Fibroblast of the conjunctiva (primary cell): Measurements from ENCODE around the gene MOB3A.
A peak's percentile ranks its signal among the peaks of the same experiment; 100 is the strongest.
"Not testable (repeated sequence)": the region's sequence is repeated elsewhere in the genome, so short reads cannot be mapped to it uniquely, and the experiment has no call there.

Experiments
- DNase-seq: peaks from one replicate; pipeline ENCODE4 v3.0.0-alpha.2; 2010; ENCODE audit warnings: low read depth

MOB3A gene

DNA sequence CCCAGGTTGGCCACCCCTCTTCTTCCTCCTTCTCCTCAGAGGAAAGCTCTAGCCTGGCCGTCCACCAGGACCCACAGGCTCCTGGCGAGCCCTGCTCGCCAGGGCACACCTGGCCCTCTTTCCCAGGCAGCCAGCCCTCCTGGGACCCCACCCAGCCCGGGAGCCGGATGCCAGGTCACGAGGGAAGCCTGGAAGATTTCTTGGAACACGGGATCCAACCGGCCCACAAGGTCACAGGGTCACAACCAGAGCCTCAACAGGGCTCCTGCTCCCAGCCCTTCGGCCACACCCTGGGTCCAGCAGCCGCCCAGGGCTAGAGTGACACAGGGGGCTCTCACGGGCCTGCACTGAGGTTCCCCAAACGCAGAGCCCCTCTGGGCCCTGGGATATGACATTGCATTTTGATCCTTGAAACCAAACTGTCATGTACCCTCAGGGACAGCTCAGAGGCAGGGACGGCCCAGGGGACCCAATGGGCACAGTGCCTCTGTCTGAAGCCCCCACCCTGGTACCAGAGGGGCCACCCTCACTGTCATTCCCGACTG lies 50.6 kb downstream of the MOB3A start:
- no peak for DNase-seq

DNA sequence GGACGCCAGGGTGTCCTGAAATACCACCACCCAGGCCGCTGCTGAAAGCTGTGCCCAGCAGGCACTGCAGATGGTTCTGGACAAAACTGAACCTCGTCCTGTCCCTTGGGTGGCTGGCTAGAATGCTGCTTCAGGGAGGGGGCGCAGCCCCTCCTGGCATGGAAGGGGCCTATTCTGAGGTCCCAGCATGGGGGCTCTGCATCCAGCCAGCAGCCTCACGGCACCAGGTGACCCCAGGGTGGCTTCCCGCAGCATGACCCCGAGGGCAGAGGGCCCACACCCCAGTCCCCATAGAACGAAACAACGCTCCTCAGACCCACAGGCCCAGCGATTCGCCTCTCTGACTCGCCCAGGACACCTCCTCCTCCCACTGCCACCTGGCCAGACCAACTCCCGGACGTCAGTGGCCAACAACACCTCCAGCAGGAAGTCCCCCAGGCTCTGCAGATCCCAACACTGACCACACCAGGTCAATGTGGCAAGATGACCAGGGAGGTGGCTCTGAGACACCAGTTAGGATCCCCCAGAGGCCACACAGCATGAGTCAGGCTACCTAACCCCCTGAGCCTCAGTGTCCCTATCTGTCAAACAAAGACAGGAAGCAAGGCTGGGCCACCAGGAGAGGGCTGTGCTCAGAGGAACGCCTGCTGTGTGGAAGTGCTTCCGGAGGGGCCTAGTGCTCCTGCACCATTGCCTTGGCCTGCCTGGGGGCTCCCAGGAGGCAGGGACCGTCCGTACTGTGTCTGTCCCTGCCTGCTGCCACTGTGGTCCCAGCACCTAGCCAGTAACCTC lies 51.2 kb downstream of the MOB3A start:
- no peak for DNase-seq

DNA sequence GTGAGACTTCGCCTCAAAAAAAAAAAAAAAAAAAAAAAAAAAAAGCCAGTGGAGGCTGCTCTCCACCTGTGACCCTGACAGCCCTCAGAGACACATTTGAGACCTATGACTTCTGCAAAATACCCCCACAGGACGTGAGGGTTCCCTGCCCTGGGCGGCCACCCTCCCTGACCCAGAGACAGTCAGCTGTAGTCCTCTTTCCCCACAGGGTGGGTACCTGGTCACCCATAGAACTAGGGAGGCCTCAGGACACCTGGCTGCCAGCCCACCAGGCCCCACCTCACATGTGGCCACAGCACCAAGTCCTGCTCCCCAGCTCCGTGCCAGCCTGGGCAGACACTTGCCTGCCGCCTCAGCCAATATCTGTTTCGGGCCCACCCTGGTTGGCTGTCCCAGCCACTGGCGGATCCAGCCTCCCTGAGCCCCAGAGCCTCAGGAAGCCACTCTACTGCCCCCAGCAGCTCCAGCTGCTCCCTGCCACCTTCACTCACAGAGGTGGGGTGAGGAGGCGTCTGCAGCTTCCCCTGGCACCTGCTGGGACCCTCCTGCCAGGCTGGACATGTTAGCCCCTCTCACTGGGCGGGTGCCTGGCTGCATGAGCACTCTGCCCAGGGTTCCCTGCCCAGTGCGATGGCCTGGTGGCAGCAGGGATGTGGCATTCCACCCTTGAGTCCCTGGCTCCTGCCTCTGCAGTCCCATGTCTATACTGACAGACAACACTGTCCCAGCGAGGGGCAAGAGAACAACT lies 52.0 kb downstream of the MOB3A start:
- no peak for DNase-seq

DNA sequence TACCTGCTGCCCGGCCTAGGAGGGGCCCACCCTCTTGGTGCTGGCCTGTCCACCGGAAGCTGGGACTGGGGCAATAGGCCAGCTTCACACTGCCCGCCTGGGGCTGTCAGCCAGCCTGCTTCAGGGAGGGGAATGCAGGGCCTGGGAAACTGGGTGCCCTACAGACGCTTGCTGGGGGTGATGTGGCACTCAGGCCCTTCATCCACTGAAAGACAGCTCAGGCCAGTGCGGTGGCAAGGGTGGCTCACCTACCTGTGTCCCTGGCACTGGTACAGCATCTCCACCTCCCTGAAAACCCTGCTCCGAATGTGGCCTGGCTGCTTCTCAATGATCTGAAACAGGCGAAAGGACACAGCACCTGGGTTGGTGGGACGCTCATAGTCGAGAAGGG lies 52.9 kb downstream of the MOB3A start:
- DNase-seq = no peak

DNA sequence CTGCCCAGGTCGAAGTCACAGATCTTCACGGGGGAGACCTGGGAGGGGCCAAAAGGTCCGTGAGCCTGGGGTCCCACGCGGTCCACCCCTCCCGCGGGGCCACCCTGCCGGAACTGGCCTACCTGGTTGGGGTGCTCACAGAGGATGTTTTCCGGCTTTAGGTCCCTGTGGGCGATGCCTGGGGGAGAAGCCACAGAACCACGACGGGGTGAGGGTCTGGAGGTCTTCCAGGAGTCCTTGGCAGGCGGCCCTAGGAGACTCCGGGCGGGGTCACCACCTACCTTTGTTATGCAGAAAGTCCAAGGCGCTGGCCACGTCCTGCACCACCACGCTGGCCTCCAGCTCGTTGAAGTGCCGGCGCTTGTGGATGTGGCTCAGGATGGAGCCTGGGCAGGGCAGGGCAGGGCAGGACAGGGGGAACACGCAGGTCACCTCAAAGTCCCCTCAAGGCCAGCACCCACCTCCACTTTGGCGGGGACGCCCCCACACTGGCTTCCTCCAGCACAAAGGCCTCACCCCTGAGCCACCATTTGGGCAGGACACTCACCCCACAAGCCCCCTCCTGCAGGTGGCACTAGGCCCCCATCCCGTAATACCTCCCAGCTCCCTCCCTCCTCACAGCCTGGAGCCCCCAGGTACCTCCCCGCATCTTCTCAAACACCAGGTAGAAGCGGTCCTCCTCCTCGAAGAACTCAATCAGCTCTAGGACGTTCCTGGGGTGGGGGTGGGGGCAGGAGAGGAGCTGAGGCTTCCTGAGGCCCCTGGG lies 53.5 kb downstream of the MOB3A start:
- no peak for DNase-seq

DNA sequence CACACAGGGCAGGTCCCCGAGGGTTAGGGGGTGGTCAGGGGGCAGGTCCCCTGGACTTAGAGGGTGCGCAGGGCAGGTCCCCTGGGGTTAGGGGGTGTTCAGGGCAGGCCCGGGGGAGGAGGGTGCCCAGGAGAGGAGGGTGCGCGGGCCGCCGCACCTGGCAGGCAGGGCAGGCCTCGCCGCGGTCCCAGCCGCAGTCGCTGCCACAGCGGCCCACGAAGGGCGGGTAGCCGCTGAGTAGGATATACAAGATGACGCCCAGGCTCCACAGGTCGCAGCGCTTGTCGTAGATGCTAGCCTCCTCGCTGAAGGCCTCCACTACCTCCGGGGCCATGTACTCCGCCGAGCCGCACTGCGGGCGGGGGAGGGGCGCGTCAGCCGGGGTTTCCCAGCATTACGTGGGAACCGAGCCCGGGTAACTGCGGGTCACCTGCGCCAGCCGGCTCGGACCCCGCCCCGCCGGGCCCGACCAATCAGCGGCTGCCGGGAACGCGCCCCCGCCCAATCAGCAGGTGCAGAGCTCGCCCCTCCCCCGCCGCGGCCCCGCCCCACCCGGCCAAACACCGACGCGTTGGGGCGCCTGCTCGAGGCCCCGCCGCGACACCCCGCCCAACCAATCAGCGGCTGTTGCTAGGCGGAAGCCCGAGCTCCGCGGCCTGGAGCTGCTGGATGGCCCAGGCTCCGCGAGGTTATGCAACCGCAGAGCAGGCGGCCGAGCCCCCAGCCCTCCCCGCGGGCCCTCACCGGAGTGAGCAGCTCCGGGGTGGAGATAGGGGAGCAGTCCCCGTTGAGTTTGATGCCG lies 54.2 kb downstream of the MOB3A start:
- DNase-seq = peak; percentile 86

DNA sequence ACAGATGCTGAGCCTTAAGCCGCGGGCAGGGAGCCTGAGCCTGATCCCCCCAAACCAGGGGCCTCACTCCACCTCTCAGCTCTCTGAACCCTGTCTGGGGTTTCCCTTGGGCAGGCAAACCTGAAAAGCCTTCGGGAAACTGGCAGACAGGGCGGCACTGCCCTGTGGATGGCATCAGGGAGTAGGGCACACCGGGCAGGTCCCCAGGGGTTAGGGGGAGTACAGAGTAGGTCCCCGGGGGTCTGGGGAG lies 54.8 kb downstream of the MOB3A start:
- DNase-seq = no peak

DNA sequence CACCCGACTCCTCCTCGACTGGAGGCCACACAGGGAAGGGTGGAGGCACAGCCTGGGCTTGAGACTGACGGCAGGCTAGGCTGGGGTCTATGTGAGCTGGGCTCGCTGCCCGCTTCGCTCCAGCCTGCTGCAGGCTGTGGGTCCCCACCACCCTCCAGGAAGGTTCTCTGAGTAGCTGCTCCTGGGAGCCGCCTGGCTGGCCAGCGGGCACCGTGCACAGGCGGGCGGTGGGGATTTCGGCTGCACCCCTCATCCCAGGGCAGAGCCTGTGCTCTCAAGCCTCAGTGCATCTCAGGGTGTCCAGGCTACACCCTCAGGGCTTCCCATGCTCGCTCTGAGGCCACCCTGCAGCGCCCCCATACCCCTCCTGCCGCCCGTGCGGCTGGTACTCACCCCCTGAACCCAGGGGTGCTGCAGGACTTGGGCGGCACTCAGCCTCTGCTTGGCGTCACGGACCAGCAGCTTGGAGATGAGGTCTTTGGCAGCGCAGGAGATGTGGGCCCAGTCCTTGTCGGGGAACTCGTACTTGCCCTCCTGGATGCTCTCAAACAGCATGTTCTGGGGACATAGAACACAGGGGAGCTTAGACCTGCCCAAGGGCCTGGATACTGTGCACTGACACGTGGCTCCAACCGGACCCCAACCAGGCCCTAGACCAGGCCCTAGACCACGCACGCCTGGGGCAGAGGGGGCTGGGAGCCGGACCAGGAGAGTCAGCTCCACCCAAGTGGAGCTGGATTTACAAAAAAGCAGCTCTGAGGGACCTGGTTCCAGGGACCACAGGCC lies 55.3 kb downstream of the MOB3A start:
- DNase-seq = no peak

DNA sequence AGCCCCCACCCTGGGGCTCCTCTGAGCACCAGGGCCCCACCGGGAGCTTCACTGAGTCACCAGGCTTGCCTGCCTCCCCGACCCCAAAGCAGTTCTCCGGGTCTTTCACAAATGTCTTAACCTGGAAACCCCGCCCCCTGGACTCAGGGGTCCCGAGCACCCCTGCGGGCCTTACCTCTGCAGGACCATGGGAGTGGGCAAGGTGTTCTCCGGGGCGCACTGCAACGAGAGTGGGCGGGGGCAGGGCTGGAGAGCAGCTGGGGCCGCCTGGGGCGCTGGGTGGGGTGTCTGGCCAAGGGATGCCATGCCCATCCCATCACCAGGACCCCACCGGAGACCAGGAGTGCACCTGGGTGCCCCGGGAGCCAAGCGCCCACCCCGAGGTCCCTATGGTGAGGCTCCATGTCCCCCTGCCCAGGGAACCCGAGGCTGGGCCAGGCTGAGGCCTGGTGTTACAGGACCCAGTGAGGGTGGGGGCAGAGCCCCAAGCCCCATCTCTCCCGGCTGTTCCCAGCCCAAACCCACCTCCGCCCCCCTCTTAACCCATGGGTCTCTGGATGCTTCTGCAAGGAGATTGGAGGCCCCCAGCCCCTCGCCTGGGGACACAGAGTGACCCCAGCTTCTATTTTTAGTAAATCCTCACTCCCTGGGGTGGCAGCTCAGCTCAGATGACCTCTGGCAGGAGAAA lies 56.0 kb downstream of the MOB3A start:
- no peak for DNase-seq

DNA sequence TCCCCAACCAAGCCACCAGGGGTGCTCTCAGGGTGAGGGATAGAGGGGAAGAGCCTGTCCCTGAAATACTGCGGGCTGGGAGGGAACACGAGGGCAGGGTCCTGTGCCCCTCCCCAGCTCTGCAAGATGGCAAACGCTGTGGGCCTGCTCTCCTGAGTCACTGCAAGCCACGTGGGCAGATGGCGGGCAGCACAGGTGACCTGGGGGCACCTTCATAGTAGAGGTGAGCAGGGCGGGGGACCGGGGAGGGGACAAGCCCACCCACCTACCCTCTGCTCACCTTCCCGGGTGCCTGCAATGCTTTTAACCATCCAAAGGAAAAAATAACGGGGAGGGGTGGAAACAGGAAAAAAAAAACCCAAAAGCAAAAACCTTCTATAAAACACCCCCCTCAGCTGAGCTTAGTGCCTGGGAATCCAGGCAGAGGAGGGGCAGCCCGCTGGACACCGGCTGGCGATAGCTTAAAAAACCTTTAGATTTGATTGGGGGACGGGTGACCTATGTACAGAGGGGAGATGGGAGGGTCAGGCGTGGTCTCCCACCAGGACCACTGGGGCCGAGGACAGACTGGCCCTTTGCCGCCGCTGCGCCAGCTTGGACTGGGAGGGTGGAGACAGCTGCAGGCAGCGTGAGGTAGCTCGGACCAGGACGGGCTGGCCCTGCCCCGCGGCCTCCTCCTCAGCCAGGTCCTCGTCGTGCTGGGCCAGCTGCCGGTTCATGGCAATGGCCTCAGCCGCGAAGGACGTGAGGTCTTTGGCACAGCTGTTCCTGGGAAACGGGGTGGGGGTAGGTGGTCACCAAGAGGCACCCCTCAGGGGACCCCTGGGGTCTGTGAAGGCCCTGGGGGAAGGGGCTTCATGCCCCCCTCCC lies 56.8 kb downstream of the MOB3A start:
- no peak for DNase-seq

DNA sequence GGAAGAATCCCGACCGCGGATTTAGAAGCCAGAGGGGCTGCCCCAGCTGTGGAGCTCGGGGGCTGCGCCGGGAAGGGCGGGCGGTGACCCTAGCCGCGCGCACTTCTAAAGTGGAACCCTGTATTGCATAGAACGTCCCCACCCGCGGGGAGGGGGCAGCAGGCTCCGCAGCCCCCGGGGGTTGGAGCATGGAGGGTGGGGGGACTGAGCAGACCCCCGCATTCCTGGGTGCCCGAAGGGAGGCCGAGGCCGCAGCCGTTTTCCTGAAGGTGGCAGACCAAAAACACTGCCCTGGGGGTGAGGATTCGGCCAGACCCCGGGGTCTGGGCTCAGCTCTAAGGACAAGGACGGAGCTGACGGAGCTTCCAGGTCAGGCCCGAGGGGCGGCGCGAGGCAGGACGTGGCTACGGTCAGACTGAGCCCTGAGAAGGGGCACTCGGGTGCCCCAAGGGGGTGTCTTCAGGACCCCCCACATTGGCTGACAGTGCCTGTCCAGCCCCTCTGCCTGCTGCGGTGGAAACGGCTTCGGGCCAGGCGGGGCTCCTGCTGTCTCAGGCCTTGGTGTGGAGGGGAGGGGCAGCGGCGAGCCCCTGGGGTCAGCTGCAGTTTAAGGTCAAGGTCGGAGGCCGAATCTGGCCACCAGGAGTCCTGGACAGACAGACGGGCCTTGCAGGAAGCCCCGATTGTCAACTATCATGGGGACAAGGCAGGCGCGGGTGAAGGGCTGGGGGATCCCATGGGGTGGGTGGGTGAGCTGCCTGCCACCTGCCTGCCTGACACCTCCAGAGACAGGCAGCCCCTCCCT lies 57.6 kb downstream of the MOB3A start:
- DNase-seq = no peak

DNA sequence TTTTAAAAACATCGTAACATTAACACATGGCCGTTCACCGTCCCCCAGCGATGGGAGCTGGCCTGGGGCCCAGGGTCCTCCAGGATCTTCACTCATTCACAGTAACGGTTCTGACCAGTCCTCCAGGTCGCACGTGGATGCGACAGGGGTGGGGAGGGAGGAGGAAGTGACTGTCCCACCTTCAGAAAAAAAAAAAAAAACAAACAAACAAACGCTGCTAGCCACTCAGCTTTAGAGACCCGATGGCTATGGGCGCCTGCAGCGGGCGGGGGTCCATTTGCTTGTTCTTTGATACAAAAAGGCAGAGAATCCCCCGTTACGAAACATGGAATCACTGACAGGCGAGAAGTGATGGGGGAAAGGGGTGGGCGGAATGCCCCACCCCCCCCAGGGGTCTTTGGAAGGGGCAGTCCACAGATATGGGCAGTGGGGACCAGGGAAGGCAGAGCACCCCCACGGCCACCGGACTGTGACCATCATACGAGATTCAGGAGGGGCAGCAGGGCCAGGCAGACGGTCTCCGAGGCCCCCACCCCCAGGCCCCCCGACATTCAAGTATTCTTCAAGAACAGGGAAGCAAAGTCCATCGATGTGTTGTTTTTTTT lies 58.4 kb downstream of the MOB3A start:
- DNase-seq = no peak

DNA sequence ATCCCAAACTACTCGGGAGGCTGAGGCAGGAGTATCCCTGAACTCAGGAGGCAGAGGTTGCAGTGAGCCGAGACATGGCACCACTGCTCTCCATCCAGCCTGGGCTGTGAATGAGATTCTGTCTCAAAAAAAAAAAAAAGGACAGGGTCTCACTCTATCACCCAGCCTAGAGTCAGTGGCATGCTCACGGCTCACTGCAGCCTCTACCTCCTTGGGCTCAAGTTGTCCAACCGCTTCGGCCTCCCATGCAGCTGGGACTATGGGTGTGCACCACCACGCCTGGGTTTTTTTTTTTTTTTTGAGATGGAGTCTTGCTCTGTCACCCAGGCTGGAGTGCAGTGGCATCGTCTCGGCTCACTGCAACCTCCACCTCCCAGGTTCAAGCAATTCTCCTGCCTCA lies 59.7 kb downstream of the MOB3A start:
- no peak for DNase-seq

DNA sequence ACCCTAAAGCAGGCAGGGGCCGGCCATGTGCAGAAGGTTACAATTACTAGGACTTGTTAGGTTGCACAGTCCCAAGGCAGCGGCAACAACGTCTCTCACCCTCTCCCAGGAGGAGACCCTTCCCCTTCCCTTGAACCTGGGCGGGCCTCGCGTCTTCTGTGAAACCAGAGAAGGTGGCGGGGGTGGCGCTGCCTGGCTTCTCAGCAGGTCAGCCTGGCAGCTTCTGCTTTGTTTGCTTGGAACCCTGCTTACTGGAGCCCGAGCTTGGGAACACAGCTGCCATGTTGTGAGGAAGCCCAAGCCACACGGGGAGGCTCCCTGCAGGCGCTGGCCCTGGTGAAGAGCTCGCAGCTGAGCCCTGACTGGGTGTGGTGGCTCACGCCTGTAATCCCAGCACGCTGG lies 60.5 kb downstream of the MOB3A start:
- no peak for DNase-seq

DNA sequence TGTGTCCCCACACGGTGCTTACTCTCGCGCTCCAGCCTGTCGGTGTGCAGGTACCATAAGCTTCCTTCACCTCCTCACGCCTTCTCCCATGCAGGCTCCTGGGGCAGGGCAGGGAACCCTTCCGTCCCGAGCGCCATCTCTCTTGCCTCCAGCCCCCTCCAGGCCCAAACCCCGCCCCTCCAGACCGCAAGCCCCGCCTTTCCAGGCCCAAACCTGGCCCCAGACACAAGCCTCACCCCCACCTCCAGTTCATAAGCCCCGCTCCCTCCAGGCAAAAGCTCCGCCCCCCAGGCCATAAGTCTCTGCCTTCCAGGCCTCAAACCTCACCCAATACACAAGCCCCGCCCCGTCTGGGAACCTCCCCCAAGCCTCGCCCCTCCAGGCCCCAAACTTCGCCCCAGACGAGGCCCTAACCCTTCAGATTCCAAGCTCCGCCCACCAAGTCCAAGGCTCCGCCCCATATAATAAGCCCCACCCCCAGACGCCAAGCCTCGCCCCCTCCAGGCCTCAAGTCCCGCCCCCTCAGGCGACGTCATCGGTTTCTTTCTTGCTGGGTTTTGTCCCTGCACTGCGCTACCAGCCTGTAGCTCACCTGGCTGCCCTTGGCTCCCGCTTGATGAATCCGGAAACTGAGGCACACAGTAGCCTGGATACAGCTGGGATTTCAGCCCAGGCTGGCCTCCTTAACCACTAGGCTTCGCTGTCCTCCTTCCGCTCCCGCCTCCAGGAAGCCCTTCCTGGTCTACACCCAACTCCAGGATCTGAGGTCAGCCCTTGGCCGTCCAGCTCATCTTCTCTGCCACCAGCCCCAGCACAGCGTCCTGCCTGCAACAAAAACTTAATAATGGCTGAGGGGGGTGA lies 61.2 kb downstream of the MOB3A start:
- DNase-seq = no peak

DNA sequence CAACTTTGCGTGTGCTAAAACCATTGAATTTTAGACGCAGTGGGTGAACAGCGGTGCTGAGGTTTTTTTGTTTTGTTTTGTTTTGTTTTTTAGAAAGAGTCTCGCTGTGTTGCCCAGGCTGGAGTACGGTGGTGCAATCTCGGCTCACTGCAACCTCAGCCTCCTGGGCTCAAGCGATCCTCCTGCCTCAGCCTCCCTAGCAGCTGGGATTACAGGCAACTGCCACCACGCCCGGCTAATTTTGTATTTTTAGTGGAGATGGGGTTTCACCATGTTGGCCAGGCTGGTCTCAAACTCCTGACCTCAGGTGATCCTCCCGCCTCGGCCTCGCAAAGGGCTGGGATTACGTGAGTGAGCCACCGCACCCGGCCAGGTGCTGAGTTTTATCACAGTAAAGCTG lies 61.9 kb downstream of the MOB3A start:
- DNase-seq = not testable (repeated sequence)

DNA sequence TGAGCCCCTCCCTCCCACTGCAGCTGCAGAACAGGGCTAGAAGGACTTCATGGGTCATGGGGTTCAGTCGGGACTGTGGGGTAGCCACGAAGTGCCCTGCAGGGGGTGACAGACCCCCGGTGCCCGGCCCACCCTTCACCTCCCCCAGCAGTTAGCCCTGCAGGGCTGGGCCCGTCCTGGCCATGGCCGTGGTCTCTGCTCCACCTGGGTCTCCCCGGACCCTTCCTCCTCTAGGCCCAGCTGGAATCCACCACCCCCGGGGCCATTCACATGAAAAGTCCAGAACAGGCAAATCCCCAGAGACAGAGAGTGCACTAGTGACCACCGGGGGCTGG lies 62.3 kb downstream of the MOB3A start:
- no peak for DNase-seq
